Stimulated activated CD4-positive, alpha-beta T cell treated with anti-CD3 and anti-CD28 coated beads, Interleukin-12 subunit alpha, Interleukin-12 subunit beta, amount 100 ng/mL, for 4 hours (primary cell): Measurements from ENCODE around the gene SAAL1.

Experiments
- DNase-seq: peaks from one replicate; pipeline ENCODE4 v3.0.0-alpha.2; 2020

Gene SAAL1

GRCh38 chr11:18081551-18081950 is 24.3 kb downstream of the SAAL1 start:
- no peak for DNase-seq

GRCh38 chr11:18080451-18080850 is 25.4 kb downstream of the SAAL1 start:
- DNase-seq: no peak

GRCh38 chr11:18078909-18079308 is 27.0 kb downstream of the SAAL1 start:
- no peak for DNase-seq

GRCh38 chr11:18075444-18075843 is 30.4 kb downstream of the SAAL1 start:
- no peak for DNase-seq

GRCh38 chr11:18071098-18071705 is 34.7 kb downstream of the SAAL1 start:
- no peak for DNase-seq

GRCh38 chr11:18067372-18067771 is 38.5 kb downstream of the SAAL1 start:
- no peak for DNase-seq

- DNase-seq: no peak
These were observed 39.3 kb downstream of the SAAL1 start for GRCh38 chr11:18066626-18067025.

GRCh38 chr11:18065572-18065971 is 40.3 kb downstream of the SAAL1 start:
- DNase-seq: no peak

GRCh38 chr11:18064450-18065054 is 41.3 kb downstream of the SAAL1 start:
- no peak for DNase-seq

GRCh38 chr11:18063862-18064434 is 41.9 kb downstream of the SAAL1 start:
- no peak for DNase-seq

- no peak for DNase-seq
These were observed 42.8 kb downstream of the SAAL1 start for GRCh38 chr11:18063125-18063524.

- no peak for DNase-seq
These were observed 44.5 kb downstream of the SAAL1 start for GRCh38 chr11:18061351-18061750.

GRCh38 chr11:18056561-18057181 is 49.2 kb downstream of the SAAL1 start:
- DNase-seq: no peak

GRCh38 chr11:18054511-18055103 is 51.3 kb downstream of the SAAL1 start:
- no peak for DNase-seq

GRCh38 chr11:18050848-18051247 is 55.0 kb downstream of the SAAL1 start:
- DNase-seq: no peak

- DNase-seq: no peak
These were observed 59.6 kb downstream of the SAAL1 start, which contains the start of gene TPH1 for GRCh38 chr11:18046116-18046777. Gene TPH1 (minus strand): TSS chr11:18046269. CDS start chr11:18040762, 5,507 bp downstream.

- no peak for DNase-seq
These were observed 69.4 kb downstream of the SAAL1 start for GRCh38 chr11:18036456-18036855.
